ENCODE measurements around the gene MGRN1.

The MGRN1 gene

GRCh38 chr16:4602331-4602730, 22.3 kb upstream of the MGRN1 start:
- DNase-seq: no peak
- Histone ChIP-seq H3K27me3 (replicated peaks; ENCODE audit: insufficient read depth, low read length) (peaks cover 41% of the 10 kb centered on the region), H3K9me2 (replicated peaks; ENCODE audit: insufficient read depth, low read length) (no peaks in the 10 kb centered on the region), H4K20me1 (ENCODE audit: insufficient read depth, low read length) (no peaks in the 10 kb centered on the region), H3K9me3 (replicated peaks; ENCODE audit: insufficient read depth, low read length) (no peaks in the 10 kb centered on the region), H3K4me3 (ENCODE audit: low read length) (no peak overlapping the region), H3K27ac (ENCODE audit: low read length) (no peak overlapping the region), H2AFZ (ENCODE audit: low read length) (no peak overlapping the region), H3K9ac (ENCODE audit: low read length) (no peak overlapping the region), H3K79me2 (ENCODE audit: low read length) (no peaks in the 10 kb centered on the region), H3K4me1 (ENCODE audit: low read length) (no peaks in the 10 kb centered on the region), H3F3A (ENCODE audit: insufficient read depth, low read length) (no peaks in the 10 kb centered on the region), H3K36me3 (replicated peaks; ENCODE audit: insufficient read depth, low read length) (no peaks in the 10 kb centered on the region), H3K4me2 (ENCODE audit: low read depth, low read length) (no peak overlapping the region)
- TF ChIP-seq, protein P1, sequence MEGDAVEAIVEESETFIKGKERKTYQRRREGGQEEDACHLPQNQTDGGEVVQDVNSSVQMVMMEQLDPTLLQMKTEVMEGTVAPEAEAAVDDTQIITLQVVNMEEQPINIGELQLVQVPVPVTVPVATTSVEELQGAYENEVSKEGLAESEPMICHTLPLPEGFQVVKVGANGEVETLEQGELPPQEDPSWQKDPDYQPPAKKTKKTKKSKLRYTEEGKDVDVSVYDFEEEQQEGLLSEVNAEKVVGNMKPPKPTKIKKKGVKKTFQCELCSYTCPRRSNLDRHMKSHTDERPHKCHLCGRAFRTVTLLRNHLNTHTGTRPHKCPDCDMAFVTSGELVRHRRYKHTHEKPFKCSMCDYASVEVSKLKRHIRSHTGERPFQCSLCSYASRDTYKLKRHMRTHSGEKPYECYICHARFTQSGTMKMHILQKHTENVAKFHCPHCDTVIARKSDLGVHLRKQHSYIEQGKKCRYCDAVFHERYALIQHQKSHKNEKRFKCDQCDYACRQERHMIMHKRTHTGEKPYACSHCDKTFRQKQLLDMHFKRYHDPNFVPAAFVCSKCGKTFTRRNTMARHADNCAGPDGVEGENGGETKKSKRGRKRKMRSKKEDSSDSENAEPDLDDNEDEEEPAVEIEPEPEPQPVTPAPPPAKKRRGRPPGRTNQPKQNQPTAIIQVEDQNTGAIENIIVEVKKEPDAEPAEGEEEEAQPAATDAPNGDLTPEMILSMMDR (IDR thresholded peaks at IDR 0.05; ENCODE audit: low read length): no peak
- TF ChIP-seq EZH2phosphoT487 (IDR thresholded peaks at IDR 0.05; ENCODE audit: low read length): no peak
- no peak for TF ChIP-seq EZH2 (optimal IDR thresholded peaks at IDR 0.05; ENCODE audit: low read depth, low read length)

DNA sequence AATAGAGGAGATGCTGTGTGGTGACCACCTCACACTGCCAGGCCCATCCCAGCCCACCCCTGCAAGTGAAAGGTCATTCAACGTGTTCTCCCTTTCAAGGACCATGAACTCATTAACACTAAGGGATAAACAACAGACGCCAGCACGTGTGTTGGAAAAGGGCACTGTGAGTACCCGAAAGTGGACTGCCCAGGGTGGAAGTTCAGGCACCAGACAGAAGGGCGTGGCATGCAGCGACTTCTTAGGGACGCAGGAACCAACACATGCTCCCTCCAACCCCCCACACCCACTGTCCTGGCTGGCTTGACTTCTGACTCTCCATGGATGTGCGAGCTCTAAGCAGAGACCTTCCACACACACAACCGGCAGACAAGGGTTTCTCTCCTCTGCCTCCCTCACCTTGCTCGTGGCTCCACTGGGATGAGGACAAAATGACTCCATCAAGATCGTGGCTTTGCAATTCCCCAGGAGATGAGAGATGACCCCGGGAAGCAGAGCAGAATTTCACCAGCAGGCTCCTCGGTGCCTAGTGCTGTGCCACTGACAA, 20.9 kb upstream of the MGRN1 start:
- Histone ChIP-seq H4K20me1 (ENCODE audit: insufficient read depth, low read length) (no peaks in the 10 kb centered on the region), H3K4me1 (ENCODE audit: low read length) (no peaks in the 10 kb centered on the region), H3K9me3 (replicated peaks; ENCODE audit: insufficient read depth, low read length) (no peaks in the 10 kb centered on the region)

GRCh38 chr16:4604401-4604800, 20.2 kb upstream of the MGRN1 start:
- Histone ChIP-seq H3K4me1 (ENCODE audit: low read length) (no peaks in the 10 kb centered on the region), H4K20me1 (ENCODE audit: insufficient read depth, low read length) (no peaks in the 10 kb centered on the region), H3K4me2 (ENCODE audit: low read depth, low read length) (no peak overlapping the region), H3K9me2 (replicated peaks; ENCODE audit: insufficient read depth, low read length) (no peaks in the 10 kb centered on the region), H3K27ac (ENCODE audit: low read length) (no peak overlapping the region), H3K9ac (ENCODE audit: low read length) (no peak overlapping the region), H3F3A (ENCODE audit: insufficient read depth, low read length) (no peaks in the 10 kb centered on the region), H3K9me3 (replicated peaks; ENCODE audit: insufficient read depth, low read length) (no peaks in the 10 kb centered on the region), H2AFZ (ENCODE audit: low read length) (no peak overlapping the region), H3K79me2 (ENCODE audit: low read length) (no peaks in the 10 kb centered on the region), H3K36me3 (replicated peaks; ENCODE audit: insufficient read depth, low read length) (no peaks in the 10 kb centered on the region), H3K4me3 (ENCODE audit: low read length) (no peak overlapping the region), H3K27me3 (replicated peaks; ENCODE audit: insufficient read depth, low read length) (peaks cover 21% of the 10 kb centered on the region)
- DNase-seq: no peak
- no peak for TF ChIP-seq EZH2 (optimal IDR thresholded peaks at IDR 0.05; ENCODE audit: low read depth, low read length)

More for the DNA sequence above, 20.9 kb upstream of the MGRN1 start:
- no peak for DNase-seq
- H3K79me2 ChIP-seq (ENCODE audit: low read length): no peaks in the 10 kb centered on the region
- H3K36me3 ChIP-seq (replicated peaks; ENCODE audit: insufficient read depth, low read length): no peaks in the 10 kb centered on the region
- no peak overlapping the region for H3K9ac ChIP-seq (ENCODE audit: low read length)
- no peak overlapping the region for H3K4me3 ChIP-seq (ENCODE audit: low read length)
- H3K27me3 ChIP-seq (replicated peaks; ENCODE audit: insufficient read depth, low read length): peaks cover 27% of the 10 kb centered on the region
- H3F3A ChIP-seq (ENCODE audit: insufficient read depth, low read length): no peaks in the 10 kb centered on the region
- no peak overlapping the region for H3K27ac ChIP-seq (ENCODE audit: low read length)
- no peak overlapping the region for H3K4me2 ChIP-seq (ENCODE audit: low read depth, low read length)
- TF ChIP-seq EZH2 (optimal IDR thresholded peaks at IDR 0.05; ENCODE audit: low read depth, low read length): no peak
- TF ChIP-seq, protein P1 (IDR thresholded peaks at IDR 0.05; ENCODE audit: low read length): no peak
- TF ChIP-seq EZH2phosphoT487 (IDR thresholded peaks at IDR 0.05; ENCODE audit: low read length): no peak
- no peaks in the 10 kb centered on the region for H3K9me2 ChIP-seq (replicated peaks; ENCODE audit: insufficient read depth, low read length)
- H2AFZ ChIP-seq (ENCODE audit: low read length): no peak overlapping the region

DNA sequence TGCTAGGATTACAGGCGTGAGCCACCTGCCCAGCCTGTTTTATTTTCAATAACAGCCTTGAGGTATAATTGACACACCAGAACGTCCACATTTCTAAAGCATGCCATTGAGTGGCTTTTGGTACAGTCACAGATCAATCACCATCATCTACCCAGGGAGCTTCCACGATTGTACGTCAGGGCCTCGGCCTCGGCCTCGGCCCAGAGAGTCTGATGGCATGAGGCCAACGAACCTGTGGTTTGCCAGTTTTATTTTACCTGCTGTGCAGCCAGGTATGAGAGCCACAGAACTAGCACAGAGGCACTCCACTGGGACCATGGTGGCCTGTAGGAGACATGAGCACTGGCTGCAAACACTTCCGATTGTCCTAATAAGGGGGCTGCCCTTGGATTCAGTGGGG, 18.3 kb upstream of the MGRN1 start:
- H2AFZ ChIP-seq (ENCODE audit: low read length): no peak overlapping the region
- no peak overlapping the region for H3K4me3 ChIP-seq (ENCODE audit: low read length)
- H3K4me2 ChIP-seq (ENCODE audit: low read depth, low read length): no peak overlapping the region
- peaks cover 2% of the 10 kb centered on the region; the same call in 1 of the 2 replicates for H3K79me2 ChIP-seq (ENCODE audit: low read length)
- no peak overlapping the region for H3K9ac ChIP-seq (ENCODE audit: low read length)
- H4K20me1 ChIP-seq (ENCODE audit: insufficient read depth, low read length): no peaks in the 10 kb centered on the region
- no peaks in the 10 kb centered on the region for H3K9me2 ChIP-seq (replicated peaks; ENCODE audit: insufficient read depth, low read length)
- H3F3A ChIP-seq (ENCODE audit: insufficient read depth, low read length): no peaks in the 10 kb centered on the region
- no peak for TF ChIP-seq EZH2phosphoT487 (IDR thresholded peaks at IDR 0.05; ENCODE audit: low read length)
- no peak for TF ChIP-seq EZH2 (optimal IDR thresholded peaks at IDR 0.05; ENCODE audit: low read depth, low read length)
- TF ChIP-seq, protein P1 (IDR thresholded peaks at IDR 0.05; ENCODE audit: low read length): no peak
- H3K27me3 ChIP-seq (replicated peaks; ENCODE audit: insufficient read depth, low read length): peaks cover 5% of the 10 kb centered on the region
- H3K27ac ChIP-seq (ENCODE audit: low read length): no peak overlapping the region
- no peaks in the 10 kb centered on the region for H3K4me1 ChIP-seq (ENCODE audit: low read length)
- DNase-seq: no peak
- no peaks in the 10 kb centered on the region for H3K36me3 ChIP-seq (replicated peaks; ENCODE audit: insufficient read depth, low read length)
- H3K9me3 ChIP-seq (replicated peaks; ENCODE audit: insufficient read depth, low read length): no peaks in the 10 kb centered on the region

Data from MM.1S (cell line).